Neural crest cell (in vitro differentiated cells): ENCODE measurements around the gene F2RL3. TPM values are rescaled to one million over a fixed set of nuclear protein-coding genes. Genes with fewer than 3 reads are reported as not detected.

Source experiments
- DNase-seq: peaks from one replicate; pipeline ENCODE4 v3.0.0; 2021; ENCODE audit warnings: low read depth, mixed read lengths, low spot score
- H3K27ac Mint-ChIP-seq: one replicate; pipeline ENCODE4 v1.8.0; 2021; ENCODE audit warnings: mild to moderate bottlenecking, mixed read lengths; ENCODE audit not compliant: unreplicated experiment
- H3K27me3 Mint-ChIP-seq: 2 replicates; pipeline ENCODE4 v1.8.0; 2021; ENCODE audit warnings: low read depth, mild to moderate bottlenecking, mixed read lengths
- H3K36me3 Mint-ChIP-seq: 2 replicates; pipeline ENCODE4 v1.8.0; 2021; ENCODE audit warnings: low read depth, mild to moderate bottlenecking, mixed read lengths
- H3K4me1 Mint-ChIP-seq: 2 replicates; pipeline ENCODE4 v1.8.0; 2021; ENCODE audit warnings: mixed read lengths
- H3K4me3 Mint-ChIP-seq: one replicate; pipeline ENCODE4 v1.8.0; 2021; ENCODE audit warnings: mild to moderate bottlenecking, mixed read lengths
- H3K9me3 Mint-ChIP-seq: 2 replicates; pipeline ENCODE4 v1.8.0; 2021; ENCODE audit warnings: mixed read lengths
- total RNA-seq: library from RNA; stranded (reverse); gene quantifications from 2 replicates; pipeline ENCODE4 v1.2.1, GENCODE V29; 2021
- TF ChIP-seq, protein P1 (sequence below): fragments of 200-600 bp; sonication (generic); conservative IDR thresholded peaks from 2 replicates; pipeline ENCODE4 v1.5.0; 2021; ENCODE audit warnings: antibody characterized with exemption, mild to moderate bottlenecking

Gene F2RL3
- total RNA-seq, 1 donor from 2014 or later = not detected

GRCh38 chr19:16917401-16917800 lies 28.6 kb downstream of the F2RL3 start:
- DNase-seq = no peak
- H3K9me3 Mint-ChIP-seq = peaks cover 10% of the 10 kb centered on the region
- peaks cover 14% of the 10 kb centered on the region for H3K36me3 Mint-ChIP-seq
- H3K4me1 Mint-ChIP-seq = no peaks in the 10 kb centered on the region
- H3K27me3 Mint-ChIP-seq = no peaks in the 10 kb centered on the region
- TF ChIP-seq, protein P1, sequence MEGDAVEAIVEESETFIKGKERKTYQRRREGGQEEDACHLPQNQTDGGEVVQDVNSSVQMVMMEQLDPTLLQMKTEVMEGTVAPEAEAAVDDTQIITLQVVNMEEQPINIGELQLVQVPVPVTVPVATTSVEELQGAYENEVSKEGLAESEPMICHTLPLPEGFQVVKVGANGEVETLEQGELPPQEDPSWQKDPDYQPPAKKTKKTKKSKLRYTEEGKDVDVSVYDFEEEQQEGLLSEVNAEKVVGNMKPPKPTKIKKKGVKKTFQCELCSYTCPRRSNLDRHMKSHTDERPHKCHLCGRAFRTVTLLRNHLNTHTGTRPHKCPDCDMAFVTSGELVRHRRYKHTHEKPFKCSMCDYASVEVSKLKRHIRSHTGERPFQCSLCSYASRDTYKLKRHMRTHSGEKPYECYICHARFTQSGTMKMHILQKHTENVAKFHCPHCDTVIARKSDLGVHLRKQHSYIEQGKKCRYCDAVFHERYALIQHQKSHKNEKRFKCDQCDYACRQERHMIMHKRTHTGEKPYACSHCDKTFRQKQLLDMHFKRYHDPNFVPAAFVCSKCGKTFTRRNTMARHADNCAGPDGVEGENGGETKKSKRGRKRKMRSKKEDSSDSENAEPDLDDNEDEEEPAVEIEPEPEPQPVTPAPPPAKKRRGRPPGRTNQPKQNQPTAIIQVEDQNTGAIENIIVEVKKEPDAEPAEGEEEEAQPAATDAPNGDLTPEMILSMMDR = no peak
- no peak overlapping the region for H3K27ac Mint-ChIP-seq
- no peak overlapping the region for H3K4me3 Mint-ChIP-seq

DNA sequence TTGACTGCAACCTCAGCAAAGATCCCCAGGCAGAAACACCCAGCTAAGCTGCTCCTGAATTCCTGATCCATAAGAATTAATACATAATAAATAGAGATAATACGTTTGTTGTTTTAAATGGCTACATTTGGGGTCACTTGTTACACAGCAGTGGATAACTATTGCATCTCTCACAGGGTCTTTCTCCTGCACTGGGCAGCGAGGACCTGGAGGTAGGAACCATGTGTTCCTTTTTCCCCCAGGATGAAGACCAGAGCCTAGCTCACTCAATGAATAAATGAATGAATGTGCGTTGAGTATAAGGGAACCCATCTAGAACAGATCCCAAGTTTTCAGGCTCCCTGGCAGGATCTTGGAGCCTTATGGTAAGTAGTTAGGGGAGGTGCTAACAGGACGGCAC lies 30.7 kb downstream of the F2RL3 start:
- DNase-seq = no peak
- Mint-ChIP-seq H3K36me3 (peaks cover 2% of the 10 kb centered on the region), H3K9me3 (no peaks in the 10 kb centered on the region), H3K27me3 (no peaks in the 10 kb centered on the region), H3K27ac (no peak overlapping the region), H3K4me1 (no peaks in the 10 kb centered on the region), H3K4me3 (no peak overlapping the region)
- TF ChIP-seq, protein P1 = no peak

GRCh38 chr19:16920816-16921529 lies 32.2 kb downstream of the F2RL3 start:
- Mint-ChIP-seq H3K27me3 (no peaks in the 10 kb centered on the region), H3K4me1 (no peaks in the 10 kb centered on the region), H3K27ac (no peak overlapping the region), H3K9me3 (peaks cover 2% of the 10 kb centered on the region), H3K36me3 (peaks cover 5% of the 10 kb centered on the region), H3K4me3 (no peak overlapping the region)
- TF ChIP-seq, protein P1 = no peak
- no peak for DNase-seq

DNA sequence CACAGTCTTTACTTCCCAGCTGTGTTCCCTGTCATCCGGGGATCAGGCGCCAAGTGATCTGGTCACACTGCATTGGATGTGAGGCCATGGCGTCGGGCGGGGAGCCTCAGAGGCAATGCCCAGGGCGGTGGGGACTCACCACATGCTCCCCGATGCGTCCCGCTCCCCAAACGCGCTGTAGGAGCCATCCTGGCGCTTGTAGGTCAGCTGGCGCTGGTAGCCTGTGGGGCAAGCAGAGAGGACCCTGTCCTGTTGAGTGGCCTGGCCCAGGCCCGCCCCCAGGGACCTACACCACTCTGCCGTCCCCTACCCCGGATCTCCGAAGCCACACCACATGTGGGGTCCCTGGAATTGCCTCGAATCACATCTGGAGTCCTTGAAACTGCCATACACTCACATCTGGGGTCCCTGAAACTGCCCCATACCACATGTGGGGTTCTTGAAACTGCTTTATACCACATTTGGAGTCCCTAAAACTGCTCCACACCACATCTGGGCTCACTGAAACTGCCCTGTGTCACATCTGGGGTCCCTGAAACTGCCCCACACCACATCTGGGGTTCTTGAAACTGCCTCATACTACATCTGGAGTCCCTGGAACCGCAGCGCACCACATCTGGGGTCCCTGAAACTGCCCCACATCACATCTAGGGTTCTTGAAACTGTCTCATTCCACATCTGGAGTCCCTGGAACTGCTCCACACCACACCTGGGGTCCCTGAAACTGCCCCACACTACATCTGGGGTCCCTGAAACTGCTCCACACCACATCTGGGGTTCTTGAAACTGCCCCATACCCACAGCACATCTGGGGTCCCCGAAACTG lies 33.2 kb downstream of the F2RL3 start:
- Mint-ChIP-seq H3K27me3 (no peaks in the 10 kb centered on the region), H3K4me1 (no peaks in the 10 kb centered on the region), H3K36me3 (peaks cover 11% of the 10 kb centered on the region), H3K27ac (no peak overlapping the region), H3K4me3 (no peak overlapping the region), H3K9me3 (peaks cover 6% of the 10 kb centered on the region)
- no peak for DNase-seq
- TF ChIP-seq, protein P1 = no peak

GRCh38 chr19:16922592-16922934 lies 33.8 kb downstream of the F2RL3 start:
- H3K4me3 Mint-ChIP-seq = no peak overlapping the region
- TF ChIP-seq, protein P1 = no peak
- peak overlapping the region; percentile 19 for H3K27ac Mint-ChIP-seq
- no peak for DNase-seq
- H3K9me3 Mint-ChIP-seq = peaks cover 6% of the 10 kb centered on the region
- peaks cover 17% of the 10 kb centered on the region for H3K36me3 Mint-ChIP-seq
- H3K4me1 Mint-ChIP-seq = no peaks in the 10 kb centered on the region
- H3K27me3 Mint-ChIP-seq = no peaks in the 10 kb centered on the region
